H1 (cell line): ENCODE results near the gene APOA4. TPM values are rescaled to one million over a fixed set of nuclear protein-coding genes. Genes with fewer than 3 reads are reported as not detected.

Experiments
- CTCF ChIA-PET: fragments of 300-600 bp; sonication (Branson Sonifier 250); formaldehyde crosslinking; loops from one replicate; lab custom pipeline; 2021; ENCODE audit not compliant: partially characterized antibody; lab: Charles Lee
- POLR2A ChIA-PET: fragments of 300-600 bp; sonication (Branson Sonifier 250); formaldehyde crosslinking; loops from one replicate; lab custom pipeline; 2021; ENCODE audit warnings: inconsistent platforms; ENCODE audit not compliant: partially characterized antibody; lab: Charles Lee
- DNase-seq, 2 experiments: peaks; one replicate each; pipeline versions ENCODE4 v3.0.0 to v3.0.0-alpha.2; 2010 to 2022; ENCODE audit warnings: low spot score in 2 of 2, low read depth in 1 of 2, mixed read lengths in 1 of 2
- FAIRE-seq: peaks from 2 replicates; lab custom pipeline; 2011; peaks lifted over from hg19 to GRCh38; lab: Jason Lieb, UNC
- H2AFZ ChIP-seq: 2 replicates; pipeline ENCODE4 v1.8.1; 2012; ENCODE audit warnings: low read length, inconsistent platforms
- H2AK5ac ChIP-seq: 2 replicates; pipeline ENCODE4 v1.6.1; 2013; ENCODE audit warnings: low read depth, low read length
- H2BK120ac ChIP-seq: replicated peaks from 2 replicates; pipeline ENCODE3; 2013; ENCODE audit warnings: low read depth, low read length, inconsistent platforms
- H2BK12ac ChIP-seq: 2 replicates; pipeline ENCODE4 v1.6.1; 2013; ENCODE audit warnings: low read depth, low read length
- H2BK15ac ChIP-seq: 2 replicates; pipeline ENCODE4 v1.6.1; 2013; ENCODE audit warnings: low read length
- H2BK20ac ChIP-seq: 2 replicates; pipeline ENCODE4 v1.6.1; 2013; ENCODE audit warnings: low read length
- H2BK5ac ChIP-seq: 2 replicates; pipeline ENCODE4 v1.6.1; 2013; ENCODE audit warnings: low read depth, low read length
- H3K14ac ChIP-seq: 2 replicates; pipeline ENCODE4 v1.6.1; 2013; ENCODE audit warnings: inconsistent platforms; ENCODE audit not compliant: insufficient read length
- H3K18ac ChIP-seq: 2 replicates; pipeline ENCODE4 v1.6.1; 2013; ENCODE audit warnings: low read length; ENCODE audit errors: extremely low read depth
- H3K23ac ChIP-seq: 2 replicates; pipeline ENCODE4 v1.6.1; 2013; ENCODE audit warnings: inconsistent platforms; ENCODE audit not compliant: insufficient read length
- H3K23me2 ChIP-seq: 2 replicates; pipeline ENCODE4 v1.6.1; 2013; ENCODE audit warnings: low read depth, low read length
- H3K27ac ChIP-seq: 2 replicates; pipeline ENCODE4 v1.6.1; 2011; ENCODE audit warnings: low read depth, low read length, inconsistent platforms
- H3K27me3 ChIP-seq, 4 experiments: replicated peaks in 1 of 4; 1 replicate in 1 of 4; 2 replicates in 3 of 4; pipeline versions ENCODE4 v1.6.1 to v1.8.1; 2011 to 2013; ENCODE audit warnings: low read length in 3 of 4, mild to moderate bottlenecking in 3 of 4, inconsistent platforms in 2 of 4, mixed read lengths in 2 of 4, moderate library complexity in 1 of 4; ENCODE audit not compliant: control insufficient read depth in 3 of 4, insufficient read depth in 3 of 4; ENCODE audit errors: extremely low read depth in 1 of 4
- H3K36me3 ChIP-seq, 4 experiments: 2 replicates each; pipeline versions ENCODE4 v1.6.1 to v1.8.1; 2011 to 2013; ENCODE audit warnings: mild to moderate bottlenecking in 4 of 4, low read length in 3 of 4, moderate library complexity in 2 of 4, control low read depth in 1 of 4, inconsistent platforms in 1 of 4; ENCODE audit not compliant: insufficient read depth in 4 of 4, control insufficient read depth in 2 of 4
- H3K4ac ChIP-seq: replicated peaks from 2 replicates; pipeline ENCODE3; 2013; ENCODE audit warnings: low read length, low read depth, mixed read lengths, inconsistent platforms; ENCODE audit not compliant: insufficient read length
- H3K4me1 ChIP-seq, 4 experiments: replicated peaks in 1 of 4; 1 replicate in 1 of 4; 2 replicates in 3 of 4; pipeline versions ENCODE4 v1.6.1 to v1.8.1; 2011 to 2013; ENCODE audit warnings: low read length in 3 of 4, inconsistent platforms in 2 of 4, mixed read lengths in 1 of 4; ENCODE audit not compliant: insufficient read depth in 4 of 4, control insufficient read depth in 3 of 4
- H3K4me2 ChIP-seq, 2 experiments: 2 replicates each; pipeline versions ENCODE4 v1.6.1 to v1.8.1; 2011 to 2013; ENCODE audit warnings: low read depth in 2 of 2, low read length in 2 of 2, control low read depth in 1 of 2, inconsistent platforms in 1 of 2, mild to moderate bottlenecking in 1 of 2; ENCODE audit not compliant: insufficient read depth in 1 of 2
- H3K4me3 ChIP-seq, 4 experiments: fragments of 200-600, 300-600 bp in 1 of 4; sonication (generic), shearing (Covaris generic), sonication (Bioruptor Twin) in 1 of 4; 2 replicates each; pipeline versions ENCODE4 v1.5.1 to v1.8.1; 2011 to 2016; ENCODE audit warnings: low read length in 4 of 4, low read depth in 3 of 4, control low read depth in 2 of 4, inconsistent platforms in 2 of 4, mild to moderate bottlenecking in 2 of 4, mixed read lengths in 1 of 4, moderate library complexity in 1 of 4; ENCODE audit not compliant: insufficient read depth in 2 of 4; ENCODE audit errors: extremely low read depth in 1 of 4
- H3K56ac ChIP-seq: replicated peaks from 2 replicates; pipeline ENCODE3; 2013; ENCODE audit warnings: low read depth, mild to moderate bottlenecking, mixed read lengths, low read length, inconsistent platforms; ENCODE audit not compliant: insufficient read length
- H3K79me1 ChIP-seq: 2 replicates; pipeline ENCODE4 v1.6.1; 2013; ENCODE audit warnings: low read depth, low read length, control low read depth
- H3K79me2 ChIP-seq, 2 experiments: 2 replicates each; pipeline versions ENCODE4 v1.6.1 to v1.8.1; 2012 to 2013; ENCODE audit warnings: low read length in 2 of 2, mild to moderate bottlenecking in 2 of 2, inconsistent platforms in 1 of 2; ENCODE audit not compliant: insufficient read depth in 2 of 2, control insufficient read depth in 1 of 2
- H3K9ac ChIP-seq, 4 experiments: replicated peaks in 1 of 4; 1 replicate in 1 of 4; 2 replicates in 3 of 4; pipeline versions ENCODE4 v1.6.1 to v1.8.1; 2011 to 2013; ENCODE audit warnings: low read depth in 3 of 4, low read length in 3 of 4, control low read depth in 2 of 4, mild to moderate bottlenecking in 2 of 4, moderate library complexity in 2 of 4, inconsistent platforms in 1 of 4; ENCODE audit errors: extremely low read depth in 1 of 4
- H3K9me3 ChIP-seq, 2 experiments: 2 replicates each; pipeline versions ENCODE4 v1.6.1 to v1.8.1; 2012 to 2013; ENCODE audit warnings: mild to moderate bottlenecking in 2 of 2, moderate library complexity in 2 of 2, control low read depth in 1 of 2, inconsistent platforms in 1 of 2, low read depth in 1 of 2, low read length in 1 of 2, mixed read lengths in 1 of 2; ENCODE audit not compliant: insufficient read depth in 2 of 2
- H4K20me1 ChIP-seq, 2 experiments: replicated peaks in 1 of 2; 2 replicates each; pipeline versions ENCODE3 to v1.8.1; 2011 to 2013; ENCODE audit warnings: inconsistent platforms in 2 of 2, low read length in 2 of 2, mild to moderate bottlenecking in 1 of 2; ENCODE audit not compliant: insufficient read depth in 2 of 2, control insufficient read depth in 1 of 2
- H4K5ac ChIP-seq: 2 replicates; pipeline ENCODE4 v1.6.1; 2013; ENCODE audit warnings: low read length, low read depth, mixed read lengths, inconsistent platforms; ENCODE audit not compliant: insufficient read length
- H4K8ac ChIP-seq: 2 replicates; pipeline ENCODE4 v1.8.0; 2013; ENCODE audit warnings: mild to moderate bottlenecking, moderate library complexity, low read length, inconsistent platforms; ENCODE audit not compliant: insufficient read depth; ENCODE audit errors: extremely low read depth
- H4K91ac ChIP-seq: replicated peaks from 2 replicates; pipeline ENCODE3; 2013; ENCODE audit warnings: low read length, mixed read lengths, inconsistent platforms; ENCODE audit not compliant: insufficient read length
- ASH2L ChIP-seq: fragments of 200-600, 300-600 bp; sonication (generic); IDR thresholded peaks from one replicate; pipeline ENCODE4 v1.7.1; 2017; ENCODE audit warnings: low read length
- ATF3 ChIP-seq: IDR thresholded peaks from 2 replicates; pipeline ENCODE4 v1.6.1; 2011; ENCODE audit warnings: low read depth, mild to moderate bottlenecking, low read length; ENCODE audit not compliant: insufficient read depth
- FOSL1 ChIP-seq: IDR thresholded peaks from 2 replicates; pipeline ENCODE4 v1.6.1; 2011; ENCODE audit warnings: mild to moderate bottlenecking, low read depth, low read length, moderate library complexity; ENCODE audit not compliant: insufficient read depth
- SIX5 ChIP-seq: IDR thresholded peaks from 2 replicates; pipeline ENCODE4 v1.6.1; 2011; ENCODE audit warnings: mild to moderate bottlenecking, low read depth, low read length
- SP2 ChIP-seq: IDR thresholded peaks from 2 replicates; pipeline ENCODE4 v1.6.1; 2012; ENCODE audit warnings: mild to moderate bottlenecking, low read length, inconsistent platforms
- SP4 ChIP-seq: IDR thresholded peaks from 2 replicates; pipeline ENCODE4 v1.6.1; 2012; ENCODE audit warnings: low read length, inconsistent platforms
- WGBS, 2 experiments: shearing (Covaris generic) in 1 of 2; methylation state at CpG; one replicate each; pipeline versions ENCODE4 v1.1.6 to v1.1.7; 2013 to 2015; ENCODE audit warnings: low lambda C conversion rate in 2 of 2, mixed read lengths in 2 of 2, inconsistent platforms in 1 of 2, low coverage in 1 of 2, missing lambda C conversion rate in 1 of 2; ENCODE audit not compliant: insufficient replicate concordance in 2 of 2, insufficient coverage in 1 of 2, insufficient read length in 1 of 2; ENCODE audit errors: extremely low coverage in 1 of 2, missing lambda C conversion rate in 1 of 2; 5-methylcytosine and 5-hydroxymethylcytosine counted together
- polyA plus RNA-seq, 7 experiments: library from polyadenylated mRNA; depleted of rRNA in 3 of 7; stranded (reverse) in 5 of 7; unstranded in 2 of 7; fragments of >200 nt in 5 of 7; fragments of 200-250 nt in 2 of 7; gene quantifications; 1 replicate in 5 of 7; 2 replicates in 1 of 7; 4 replicates in 1 of 7; pipeline versions ENCODE4 v1.2.1 to v1.2.3, GENCODE V29; 2011 to 2013; ENCODE audit warnings: missing spikeins in 2 of 7, mixed read lengths in 2 of 7
- total RNA-seq: library from RNA; stranded (reverse); fragmentation: NEBNext Ultra II Directional; extraction: Animal tissue kit (Norgen Biotek cat#: 25700); gene quantifications from 2 replicates; pipeline ENCODE4 v1.2.1, GENCODE V29; 2021
- TF ChIP-seq, protein P1 (sequence below): IDR thresholded peaks from 2 replicates; pipeline ENCODE4 v1.6.1; 2012; ENCODE audit warnings: inconsistent platforms

Gene APOA4
- total and polyA plus RNA-seq, 2 of the 8 experiments (the other 6 are each of a cell fraction or from before 2014, with no cell fraction given) = not detected

DNA sequence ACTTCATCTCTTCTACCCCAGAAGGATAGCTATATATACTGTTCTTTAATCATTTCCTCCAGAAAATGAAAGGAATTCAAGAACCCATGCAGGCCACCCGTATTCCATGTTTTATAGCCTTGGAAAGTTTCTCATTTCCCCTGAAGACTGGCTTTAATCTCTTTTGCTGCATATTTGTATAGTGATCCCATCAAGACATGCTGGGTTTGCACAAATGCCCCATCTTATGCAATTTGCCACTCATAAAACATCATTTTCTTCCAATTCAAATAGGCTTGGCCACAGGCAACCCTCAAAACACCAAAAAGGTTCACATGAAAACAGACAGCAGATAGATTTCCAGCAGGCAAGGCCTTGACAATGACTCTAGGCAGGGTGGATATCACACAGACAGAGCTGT lies 42.6 kb upstream of the APOA4 start:
- Histone ChIP-seq H3K79me1 (no peaks in the 10 kb centered on the region), H2BK15ac (no peak overlapping the region), H3K4me3 (no peak overlapping the region), H2BK12ac (no peak overlapping the region), H3K23ac (no peak overlapping the region), H3K9me3 (no peaks in the 10 kb centered on the region), H3K36me3 (peaks cover 0 to 55% (median 38%) of the 10 kb centered on the region in 4 experiments; a peak in 7 of 8 replicates), H4K20me1 (peaks cover 0 to 3% of the 10 kb centered on the region in 2 experiments), H3K27ac (no peak overlapping the region), H2BK5ac (no peak overlapping the region), H3K18ac (no peak overlapping the region), H4K5ac (no peak overlapping the region), H3K56ac (no peak overlapping the region), H4K91ac (no peak overlapping the region), H2BK20ac (no peak overlapping the region), H3K4me1 (no peaks in the 10 kb centered on the region), H3K4me2 (no peak overlapping the region), H2AFZ (no peak overlapping the region), H3K23me2 (no peaks in the 10 kb centered on the region), H3K14ac (no peak overlapping the region), H4K8ac (no peak overlapping the region), H3K27me3 (no peaks in the 10 kb centered on the region), H2AK5ac (no peak overlapping the region), H2BK120ac (no peak overlapping the region), H3K79me2 (no peaks in the 10 kb centered on the region), H3K9ac (no peak overlapping the region), H3K4ac (no peak overlapping the region)
- ChIA-PET CTCF (interaction anchor here (1.3 to 6.2 kb wide), 2 partner anchors 14 to 361 kb away, joined by 3 to 37 read pairs; no protein-coding TSS in a partner anchor), POLR2A (no interaction called here)
- 82% methylated on average over 1 of the region's 1 CpG; no CpG with 5 or more reads in 1 of the 2 experiments for WGBS, 2 experiments
- no peak for FAIRE-seq
- DNase-seq = no peak
- TF ChIP-seq FOSL1 (no peak), SP4 (no peak), ASH2L (no peak), SIX5 (no peak), ATF3 (no peak), SP2 (no peak)
- TF ChIP-seq, protein P1, sequence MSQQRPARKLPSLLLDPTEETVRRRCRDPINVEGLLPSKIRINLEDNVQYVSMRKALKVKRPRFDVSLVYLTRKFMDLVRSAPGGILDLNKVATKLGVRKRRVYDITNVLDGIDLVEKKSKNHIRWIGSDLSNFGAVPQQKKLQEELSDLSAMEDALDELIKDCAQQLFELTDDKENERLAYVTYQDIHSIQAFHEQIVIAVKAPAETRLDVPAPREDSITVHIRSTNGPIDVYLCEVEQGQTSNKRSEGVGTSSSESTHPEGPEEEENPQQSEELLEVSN = no peak
